LNCAP (cell line): Measurements from ENCODE around the gene C16orf96.

ENCODE experiments used
- CTCF ChIP-seq: fragments of 450-650 bp; IDR thresholded peaks from 2 replicates; pipeline ENCODE4 v1.5.1; 2017; ENCODE audit warnings: mild to moderate bottlenecking

The C16orf96 gene

GRCh38 chr16:4556112-4556511 is at the start of gene C16orf96:
Gene C16orf96 (plus strand): TSS chr16:4556340. CDS start chr16:4556490, 150 bp downstream.
- TF ChIP-seq CTCF = no peak

DNA sequence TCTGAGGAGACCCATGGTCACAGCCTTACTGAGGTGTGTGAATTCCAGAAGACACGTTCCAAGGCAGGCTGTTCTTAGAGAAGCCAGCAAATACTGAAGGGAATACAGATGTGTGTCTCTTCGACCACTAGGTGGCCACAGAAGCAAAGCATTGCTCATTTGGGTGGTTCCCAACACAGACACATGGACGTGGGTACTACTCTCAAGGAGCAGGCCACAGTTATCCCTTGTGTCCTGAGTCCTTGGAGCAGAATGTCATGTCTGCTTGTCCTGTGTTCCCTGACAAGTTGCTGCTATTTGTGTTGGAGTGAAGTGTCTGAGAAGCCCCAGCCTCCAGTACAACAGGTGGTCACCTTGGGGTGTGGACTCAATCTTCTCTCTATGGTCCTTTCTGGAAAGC is 49.7 kb upstream of the C16orf96 start:
- TF ChIP-seq CTCF = peak; percentile 84

DNA sequence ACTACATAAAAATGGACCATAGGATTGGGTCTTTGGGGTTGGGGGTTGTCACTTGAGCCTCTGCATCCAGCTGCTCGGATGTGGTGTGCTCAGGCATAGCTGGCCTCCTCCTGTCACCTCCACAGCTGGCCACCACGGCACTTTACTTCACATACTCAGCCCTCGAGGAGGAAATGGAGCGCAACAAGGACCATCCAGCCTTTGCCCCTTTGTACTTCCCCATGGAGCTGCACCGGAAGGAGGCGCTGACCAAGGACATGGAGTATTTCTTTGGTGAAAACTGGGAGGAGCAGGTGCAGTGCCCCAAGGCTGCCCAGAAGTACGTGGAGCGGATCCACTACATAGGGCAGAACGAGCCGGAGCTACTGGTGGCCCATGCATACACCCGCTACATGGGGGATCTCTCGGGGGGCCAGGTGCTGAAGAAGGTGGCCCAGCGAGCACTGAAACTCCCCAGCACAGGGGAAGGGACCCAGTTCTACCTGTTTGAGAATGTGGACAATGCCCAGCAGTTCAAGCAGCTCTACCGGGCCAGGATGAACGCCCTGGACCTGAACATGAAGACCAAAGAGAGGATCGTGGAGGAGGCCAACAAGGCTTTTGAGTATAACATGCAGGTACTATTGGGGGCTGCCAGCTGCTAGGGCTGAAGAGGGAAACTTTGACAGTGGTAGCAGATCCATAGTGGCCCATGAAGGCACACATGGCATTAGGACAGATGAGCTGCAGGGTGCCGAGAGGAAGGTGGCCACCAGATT is 48.4 kb upstream of the C16orf96 start:
- no peak for TF ChIP-seq CTCF

GRCh38 chr16:4508806-4509205 is 47.3 kb upstream of the C16orf96 start:
- no peak for TF ChIP-seq CTCF

- TF ChIP-seq CTCF = no peak
These were observed 46.7 kb upstream of the C16orf96 start for GRCh38 chr16:4509420-4509819.

DNA sequence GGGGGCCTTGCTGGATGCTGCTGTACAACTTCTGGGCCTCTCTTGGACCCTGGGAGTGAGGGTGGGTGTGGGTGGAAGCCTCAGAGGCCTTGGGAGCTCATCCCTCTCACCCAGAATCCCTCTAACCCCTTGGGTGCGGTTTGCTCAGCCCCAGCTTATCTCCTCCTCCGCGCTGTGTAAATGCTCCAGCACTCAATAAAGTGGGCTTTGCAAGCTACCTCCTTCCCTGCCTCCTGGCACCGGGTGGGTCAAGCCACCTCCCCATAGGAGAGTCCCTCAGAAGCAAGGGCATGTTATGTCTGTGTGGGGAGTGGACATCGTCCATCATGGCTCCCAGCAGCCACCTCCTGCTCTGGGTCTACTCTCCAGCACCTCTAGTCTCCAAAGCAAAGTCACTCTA is 46.0 kb upstream of the C16orf96 start:
- no peak for TF ChIP-seq CTCF

DNA sequence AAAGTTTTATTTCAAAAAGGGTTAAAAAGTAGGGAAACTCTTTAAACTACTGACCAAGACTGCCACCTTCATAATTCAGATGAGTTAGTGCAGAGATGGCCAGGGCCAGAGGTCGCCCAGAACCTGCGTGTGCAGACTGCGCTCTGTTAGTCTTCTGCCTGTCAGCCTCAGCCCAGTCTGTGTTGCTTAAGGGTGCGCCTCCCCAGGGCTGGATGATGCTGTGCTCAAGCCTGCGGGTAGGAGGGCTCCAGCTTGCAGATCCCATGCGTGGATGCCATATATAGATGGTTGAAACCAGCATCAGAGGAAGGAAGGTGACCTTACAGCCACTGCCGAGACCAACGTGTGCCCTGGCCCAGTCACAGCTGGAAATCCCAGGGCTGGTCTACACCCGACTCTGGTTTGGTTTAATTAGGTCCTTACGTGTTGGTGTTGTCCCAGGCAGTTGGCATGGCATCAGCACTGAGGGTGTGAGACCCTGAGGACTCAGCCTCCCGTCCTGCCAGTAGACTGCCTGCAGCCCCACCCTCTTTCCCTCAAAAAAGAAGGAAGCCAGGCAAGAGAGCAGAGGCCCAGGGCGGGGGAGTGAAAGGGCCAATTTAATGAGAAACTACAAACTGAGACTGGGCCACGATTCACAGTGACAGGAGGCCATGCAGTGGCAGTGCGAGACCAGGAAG is 45.3 kb upstream of the C16orf96 start:
- no peak for TF ChIP-seq CTCF
